Measurements from ENCODE around the gene LINC00305.

LINC00305 gene

GRCh38 chr18:64037812-64038414 is 111.0 kb downstream of the LINC00305 start:
- DNase-seq (ENCODE audit: low read depth in 2 of 2, low spot score in 1 of 2), result no peak

DNA sequence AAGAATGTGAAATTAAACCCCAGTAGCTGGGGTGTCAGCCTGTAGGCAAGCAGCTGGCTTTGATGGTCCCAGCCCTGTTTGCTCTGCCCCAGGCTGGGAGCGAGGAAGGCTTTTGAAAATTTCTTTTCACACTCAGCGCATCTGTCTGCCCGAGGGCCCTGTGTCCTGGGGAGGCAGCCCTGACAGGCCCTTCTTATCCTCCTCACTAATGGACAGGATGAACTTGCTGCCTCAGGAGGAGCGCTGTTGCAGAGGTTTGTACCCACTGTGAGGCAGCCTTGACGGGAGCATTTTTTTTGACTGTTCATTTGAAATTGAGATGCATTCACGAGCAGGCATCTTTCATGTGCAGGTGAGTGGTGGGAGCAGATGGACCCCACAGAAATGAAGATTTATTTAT is 116.6 kb downstream of the LINC00305 start:
- DNase-seq (ENCODE audit: low read depth in 2 of 2, low spot score in 1 of 2), result no peak

DNA sequence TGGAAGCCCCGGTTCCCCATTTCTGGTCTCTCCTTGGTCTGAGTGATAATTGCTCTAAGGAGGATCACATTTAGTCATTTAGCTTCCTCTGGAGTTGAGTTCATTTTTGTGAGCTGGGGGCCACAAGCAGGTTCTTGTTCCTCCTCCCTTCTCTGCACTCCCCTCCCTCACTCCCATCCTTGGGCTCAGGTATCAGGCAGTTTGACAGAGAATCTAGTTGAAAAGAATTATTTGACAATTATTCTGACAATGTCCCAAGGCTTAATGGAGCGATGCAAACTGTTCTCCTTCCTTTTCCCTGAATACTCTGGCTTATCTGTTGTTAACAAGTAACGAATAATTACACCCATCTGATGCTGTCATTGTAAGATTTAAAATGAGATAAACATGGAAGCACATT is 117.5 kb downstream of the LINC00305 start:
- no peak for DNase-seq (ENCODE audit: low read depth in 2 of 2, low spot score in 1 of 2)

Data from stimulated activated CD8-positive, alpha-beta memory T cell treated with anti-CD3 and anti-CD28 coated beads, Interleukin-4, amount 100 ng/mL, for 1 hour (primary cell).